ENCODE data around the gene ADAMTS18. TPM values are rescaled to one million over a fixed set of nuclear protein-coding genes. Genes with fewer than 3 reads are reported as not detected.

Gene ADAMTS18
- polyA plus RNA-seq, 1 of the 3 experiments (the other 2 are of a cell fraction) = under 0.01 TPM

GRCh38 chr16:77308163-77308561 is 126.7 kb downstream of the ADAMTS18 start:
- Histone ChIP-seq H3K36me3 (replicated peaks in 1 of 2; ENCODE audit: control insufficient read depth in 1 of 2, insufficient read depth in 2 of 2, low read length in 1 of 2) (no peaks in the 10 kb centered on the region), H3K4me3 (ENCODE audit: low read depth in 2 of 2, low read length in 1 of 2) (no peak overlapping the region), H3F3A (replicated peaks; ENCODE audit: insufficient read depth) (peaks cover 8% of the 10 kb centered on the region), H2AFZ (ENCODE audit: low read depth) (no peak overlapping the region), H3K9me2 (no peaks in the 10 kb centered on the region), H3K4me2 (no peak overlapping the region), H3K9me3 (no peaks in the 10 kb centered on the region), H3K4me1 (ENCODE audit: control insufficient read depth in 1 of 2, insufficient read depth in 2 of 2, low read depth in 1 of 2, low read length in 1 of 2) (no peaks in the 10 kb centered on the region), H3K27me3 (ENCODE audit: insufficient read depth) (no peaks in the 10 kb centered on the region), H4K20me1 (ENCODE audit: insufficient read depth) (no peaks in the 10 kb centered on the region), H3K9ac (no peak overlapping the region), H3K79me2 (ENCODE audit: insufficient read depth) (no peaks in the 10 kb centered on the region), H3K27ac (ENCODE audit: low read depth in 2 of 2, low read length in 1 of 2) (no peak overlapping the region)
- DNase-seq = no peak
- CTCF ChIA-PET = interaction anchor here (0.8 to 2.1 kb wide), 2 partner anchors 22 to 72 kb away, joined by 3 to 6 read pairs; no protein-coding TSS in a partner anchor
- WGBS (ENCODE audit: low lambda C conversion rate) = 8% methylated on average over 1 of the region's 1 CpG
- POLR2A ChIA-PET = no interaction called here
- TF ChIP-seq TCF12 (IDR thresholded peaks at IDR 0.05) (peak; percentile 64; the same call in 1 of the 2 replicates), RCOR1 (IDR thresholded peaks at IDR 0.05; ENCODE audit: low read length) (no peak), FOSL2 (IDR thresholded peaks at IDR 0.05; ENCODE audit: borderline replicate concordance, low read depth) (peak; percentile 78), PBX3 (IDR thresholded peaks at IDR 0.05) (peak; percentile 87), NRF1 (IDR thresholded peaks at IDR 0.05; ENCODE audit: low read depth, low read length) (no peak), FOXM1 (IDR thresholded peaks at IDR 0.05; ENCODE audit: low read depth) (no peak), MEF2A (IDR thresholded peaks at IDR 0.05; ENCODE audit: borderline replicate concordance, low read depth) (no peak), TEAD4 (IDR thresholded peaks at IDR 0.05; ENCODE audit: borderline replicate concordance, insufficient read depth) (0 out of 2 replicates have a peak, but pooled peaks have one; percentile 26), USF1 (IDR thresholded peaks at IDR 0.05; ENCODE audit: borderline replicate concordance, low read depth) (no peak), NFIC (IDR thresholded peaks at IDR 0.05; ENCODE audit: borderline replicate concordance) (no peak), CHD2 (IDR thresholded peaks at IDR 0.05; ENCODE audit: low read length, partially characterized antibody) (no peak), YY1 (IDR thresholded peaks at IDR 0.05; ENCODE audit: low read depth) (no peak), JUND (IDR thresholded peaks at IDR 0.05) (peak; percentile 50), TAF1 (IDR thresholded peaks at IDR 0.05; ENCODE audit: borderline replicate concordance, low read depth, low read length) (no peak), FOXJ3 (CRISPR knock-in tag; IDR thresholded peaks at IDR 0.05) (no peak), RAD21 (IDR thresholded peaks at IDR 0.05; ENCODE audit: low read length) (no peak), RXRA (IDR thresholded peaks at IDR 0.05; ENCODE audit: borderline replicate concordance, low read depth) (no peak), ELF1 (IDR thresholded peaks at IDR 0.05) (no peak), RFX5 (IDR thresholded peaks at IDR 0.05; ENCODE audit: low read length) (no peak), GATA2 (CRISPR knock-in tag; IDR thresholded peaks at IDR 0.05) (no peak), MXI1 (IDR thresholded peaks at IDR 0.05; ENCODE audit: low read depth, low read length) (no peak), REST (IDR thresholded peaks at IDR 0.05; ENCODE audit: low read depth, low read length) (no peak), ZBTB33 (IDR thresholded peaks at IDR 0.05; ENCODE audit: borderline replicate concordance, low read depth) (no peak), SMC3 (IDR thresholded peaks at IDR 0.05; ENCODE audit: low read depth, low read length) (no peak), SIN3A (IDR thresholded peaks at IDR 0.05; ENCODE audit: borderline replicate concordance, low read depth, low read length) (no peak), EP300 (IDR thresholded peaks at IDR 0.05; ENCODE audit: borderline replicate concordance in 1 of 2, low read depth in 1 of 2, low read length in 1 of 2) (peak in 1 of 2 experiments; percentile 62; a peak in 1 of 4 replicates)
- TF ChIP-seq, protein P1, sequence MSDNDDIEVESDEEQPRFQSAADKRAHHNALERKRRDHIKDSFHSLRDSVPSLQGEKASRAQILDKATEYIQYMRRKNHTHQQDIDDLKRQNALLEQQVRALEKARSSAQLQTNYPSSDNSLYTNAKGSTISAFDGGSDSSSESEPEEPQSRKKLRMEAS (IDR thresholded peaks at IDR 0.05; ENCODE audit: low read depth) = no peak
